Fibroblast of lung (primary cell): ENCODE results near the gene TMTC4.

Experiments
- CTCF ChIP-seq, 2 donors: IDR thresholded peaks in 1 of 2; conservative IDR thresholded peaks in 1 of 2; 1 replicate in 1 of 2; 2 replicates in 1 of 2; pipeline ENCODE4 v1.5.1; 2011 to 2012; ENCODE audit warnings: low read length in 2 of 2, control low read depth in 1 of 2, inconsistent platforms in 1 of 2, low read depth in 1 of 2, mild to moderate bottlenecking in 1 of 2
- EZH2 ChIP-seq: IDR thresholded peaks from 2 replicates; pipeline ENCODE4 v1.5.1; 2012; ENCODE audit warnings: low read length, control low read depth, mild to moderate bottlenecking; ENCODE audit errors: missing control alignments

- TF ChIP-seq EZH2 = no peak
- no peak for TF ChIP-seq CTCF (conservative IDR thresholded peaks at IDR 0.05 in 1 of 2, IDR thresholded peaks at IDR 0.05 in 1 of 2; ENCODE audit: low read depth in 1 of 2, low read length in 2 of 2)
These were observed 72.9 kb downstream of the TMTC4 start for GRCh38 chr13:100601716-100602115.
